Cerebellar nuclear complex (tissue), 1 donor: ENCODE results near the gene AKAP13.

Experiments used
- DNase-seq, 2 experiments: peaks; one replicate each; lab custom pipeline; 2025; lab: John Stamatoyannopoulos, UW

Gene AKAP13

DNA sequence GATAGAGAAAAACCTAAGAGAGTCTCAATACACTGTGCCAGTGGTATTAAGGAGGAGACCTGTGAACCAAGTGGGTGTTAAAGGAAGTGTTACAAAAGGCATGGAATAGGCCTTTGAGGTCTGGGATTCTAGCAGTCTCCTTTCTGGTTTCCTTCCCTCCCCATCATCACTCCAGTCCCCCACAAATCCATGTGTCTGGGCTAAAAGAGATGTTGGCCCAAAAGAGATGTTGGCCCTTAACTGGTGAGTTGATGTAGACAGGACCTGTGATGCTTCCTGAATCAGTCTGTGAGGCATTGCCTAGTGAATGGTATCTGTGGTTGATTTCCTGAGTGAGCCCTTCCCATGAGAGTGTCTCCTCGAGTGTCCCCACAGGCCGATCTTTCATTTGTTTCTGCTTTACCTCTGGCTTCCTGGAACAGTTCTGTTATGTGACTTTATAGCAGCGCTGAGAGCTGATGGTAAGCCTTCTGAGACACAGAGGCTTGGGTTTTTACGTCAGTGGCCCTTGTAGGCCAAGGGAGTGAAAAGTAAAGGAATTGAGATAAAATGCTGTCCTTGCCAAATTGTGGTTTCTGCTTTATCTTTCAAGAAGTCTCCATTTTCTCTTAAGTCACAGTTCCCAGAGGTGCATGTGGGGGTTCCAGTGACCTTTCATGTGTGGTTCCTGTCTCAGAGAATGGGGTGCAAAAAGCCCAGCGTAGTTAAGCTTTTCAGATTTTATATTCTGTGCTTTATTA is 326.5 kb downstream of the AKAP13 start:
- DNase-seq: no peak

- DNase-seq: no peak
Measured at GRCh38 chr15:85707519-85708338, 327.3 kb downstream of the AKAP13 start.

DNA sequence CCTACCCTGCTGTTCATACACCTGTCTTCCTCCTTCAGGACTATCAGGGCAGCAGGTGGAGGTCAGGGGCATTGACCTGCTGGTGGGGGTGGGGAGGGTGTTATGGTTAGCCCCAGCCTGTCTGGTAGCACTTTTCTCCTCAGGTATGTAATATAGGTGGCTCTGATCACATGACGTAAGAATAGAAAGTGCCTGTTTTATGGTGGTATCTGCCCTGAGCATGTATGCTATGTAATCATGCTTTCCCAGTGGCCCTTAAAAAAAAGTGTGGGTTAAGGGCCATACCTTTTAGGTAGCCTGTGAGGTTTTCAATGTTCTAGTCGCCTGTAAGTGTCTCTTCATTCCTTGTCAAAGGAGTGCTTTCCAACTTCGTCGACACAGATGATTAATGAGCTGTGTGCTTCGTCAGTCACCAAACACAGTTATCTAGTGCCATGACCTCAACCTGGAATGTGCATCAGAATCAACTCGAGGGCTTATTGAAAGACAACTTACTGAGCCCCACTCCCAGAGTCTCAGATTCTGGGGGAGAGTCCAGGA is 328.1 kb downstream of the AKAP13 start:
- DNase-seq: no peak

- DNase-seq: no peak
Measured at GRCh38 chr15:85709250-85709649, 328.8 kb downstream of the AKAP13 start.

- DNase-seq: no peak
Measured at GRCh38 chr15:85710340-85710842, 330.0 kb downstream of the AKAP13 start.

DNA sequence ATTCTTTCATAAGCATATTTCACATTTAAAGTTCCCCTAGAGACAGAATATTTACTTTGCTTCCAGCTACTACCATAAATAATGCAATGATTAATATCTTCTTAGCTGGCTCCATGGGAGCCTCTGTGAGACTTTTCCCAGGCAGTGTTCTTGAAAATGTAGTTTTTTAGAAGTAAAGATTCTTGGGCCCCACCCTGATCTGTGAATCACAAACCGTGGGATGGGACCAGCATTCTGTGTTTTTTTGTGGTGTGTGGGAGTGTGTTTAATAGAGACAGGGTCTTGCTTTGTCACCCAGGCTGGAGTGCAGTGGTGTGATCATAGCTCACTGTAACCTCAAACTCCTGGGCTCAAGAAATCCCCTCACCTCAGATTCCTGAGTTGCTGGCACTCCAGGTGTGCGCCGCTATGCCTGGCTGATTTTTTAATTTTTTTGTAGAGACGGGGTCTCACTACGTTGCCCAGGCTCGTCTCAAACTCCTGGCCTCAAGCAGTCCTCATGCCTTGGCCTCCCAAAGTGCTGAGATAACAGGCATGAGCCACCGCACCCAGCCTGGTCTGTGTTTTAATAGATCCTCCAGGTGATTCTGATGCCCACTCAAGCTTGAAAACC is 331.3 kb downstream of the AKAP13 start:
- DNase-seq: no peak

GRCh38 chr15:85716261-85716660 is 335.9 kb downstream of the AKAP13 start:
- no peak for DNase-seq

DNA sequence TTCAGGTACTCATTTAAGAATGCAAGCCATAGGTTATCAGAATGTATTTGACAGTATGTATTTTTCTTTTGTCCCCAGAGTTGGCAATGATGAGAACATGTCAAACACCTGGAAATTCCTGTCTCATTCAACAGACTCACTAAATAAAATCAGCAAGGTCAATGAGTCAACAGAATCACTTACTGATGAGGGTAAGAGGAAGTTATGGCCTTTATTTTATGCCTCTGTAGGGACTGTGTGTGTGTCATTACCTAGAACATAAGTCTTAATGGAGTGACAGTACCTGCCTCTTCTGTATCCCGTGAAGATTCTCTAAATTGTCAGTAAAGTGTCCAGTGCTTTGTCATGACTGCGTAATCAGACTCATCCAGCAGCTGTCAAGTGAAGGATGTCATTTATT is 336.8 kb downstream of the AKAP13 start:
- DNase-seq: no peak

DNA sequence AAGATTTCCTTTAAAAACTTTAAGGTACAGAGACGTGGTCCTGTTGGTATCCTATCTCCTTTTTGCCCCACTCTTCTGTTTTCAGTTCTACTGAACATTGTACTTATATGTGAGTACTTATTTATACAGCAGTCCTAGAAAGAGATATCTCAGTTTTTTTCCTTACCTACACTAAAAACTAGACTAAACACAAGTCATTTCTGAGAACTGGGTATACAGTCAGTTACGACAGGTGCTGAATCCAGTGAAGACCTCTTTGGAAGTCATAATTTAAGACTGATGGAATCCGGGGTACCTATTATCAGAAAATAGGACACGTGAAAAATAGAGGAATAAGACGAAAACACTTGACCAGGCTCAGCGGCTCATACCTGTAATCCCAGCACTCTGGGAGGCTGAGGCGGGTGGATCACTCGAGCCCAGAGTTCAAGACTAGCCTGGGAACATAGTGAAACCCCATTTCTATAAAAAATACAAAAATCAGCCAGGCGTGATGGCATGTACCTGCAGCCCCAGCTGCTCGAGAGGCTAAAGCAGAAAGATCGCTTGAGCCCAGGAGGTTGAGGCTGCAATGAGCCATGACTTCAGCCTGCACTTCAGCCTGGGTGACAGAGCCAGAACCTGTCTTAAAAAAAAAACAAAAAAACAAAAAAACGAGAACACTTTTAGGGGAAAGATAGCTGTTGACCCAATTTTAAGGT is 338.0 kb downstream of the AKAP13 start:
- no peak for DNase-seq

GRCh38 chr15:85718981-85719380 is 338.6 kb downstream of the AKAP13 start:
- no peak for DNase-seq

DNA sequence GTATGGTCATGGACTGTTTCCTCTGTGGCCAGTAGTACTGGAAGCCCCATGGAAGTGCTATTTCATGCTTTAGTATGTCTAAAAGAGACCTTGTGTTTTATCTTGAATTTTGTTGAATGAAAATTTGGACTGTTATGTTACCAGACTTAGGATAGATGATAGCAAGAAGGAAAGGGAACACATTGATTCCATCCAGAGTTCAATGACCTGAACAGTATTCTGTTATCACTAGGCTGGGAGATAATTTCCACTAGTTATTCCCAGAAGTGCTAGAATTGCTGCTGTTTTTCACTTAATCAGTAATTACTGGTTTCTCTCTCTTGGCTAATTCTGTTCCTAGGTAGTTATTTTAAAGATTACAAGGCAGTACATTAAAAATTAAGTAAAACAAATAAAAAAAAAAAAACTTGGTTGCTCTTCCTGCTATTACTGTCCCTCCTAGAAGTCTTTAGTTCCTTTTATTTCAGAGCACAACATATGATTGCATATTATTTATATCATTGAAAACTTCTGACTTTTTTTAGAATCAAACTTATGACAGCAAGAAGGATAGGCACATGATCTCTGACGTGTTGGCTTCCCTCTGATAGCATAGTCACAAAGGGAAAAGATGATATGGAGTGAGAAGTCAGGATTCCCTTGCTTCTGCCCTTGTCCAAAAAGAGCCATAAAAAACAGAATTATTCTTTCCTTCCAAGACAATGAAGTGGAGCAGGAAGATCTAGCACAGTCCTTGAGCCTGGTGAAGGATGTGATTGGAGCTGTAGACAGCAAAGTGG is 342.2 kb downstream of the AKAP13 start:
- DNase-seq: no peak

DNA sequence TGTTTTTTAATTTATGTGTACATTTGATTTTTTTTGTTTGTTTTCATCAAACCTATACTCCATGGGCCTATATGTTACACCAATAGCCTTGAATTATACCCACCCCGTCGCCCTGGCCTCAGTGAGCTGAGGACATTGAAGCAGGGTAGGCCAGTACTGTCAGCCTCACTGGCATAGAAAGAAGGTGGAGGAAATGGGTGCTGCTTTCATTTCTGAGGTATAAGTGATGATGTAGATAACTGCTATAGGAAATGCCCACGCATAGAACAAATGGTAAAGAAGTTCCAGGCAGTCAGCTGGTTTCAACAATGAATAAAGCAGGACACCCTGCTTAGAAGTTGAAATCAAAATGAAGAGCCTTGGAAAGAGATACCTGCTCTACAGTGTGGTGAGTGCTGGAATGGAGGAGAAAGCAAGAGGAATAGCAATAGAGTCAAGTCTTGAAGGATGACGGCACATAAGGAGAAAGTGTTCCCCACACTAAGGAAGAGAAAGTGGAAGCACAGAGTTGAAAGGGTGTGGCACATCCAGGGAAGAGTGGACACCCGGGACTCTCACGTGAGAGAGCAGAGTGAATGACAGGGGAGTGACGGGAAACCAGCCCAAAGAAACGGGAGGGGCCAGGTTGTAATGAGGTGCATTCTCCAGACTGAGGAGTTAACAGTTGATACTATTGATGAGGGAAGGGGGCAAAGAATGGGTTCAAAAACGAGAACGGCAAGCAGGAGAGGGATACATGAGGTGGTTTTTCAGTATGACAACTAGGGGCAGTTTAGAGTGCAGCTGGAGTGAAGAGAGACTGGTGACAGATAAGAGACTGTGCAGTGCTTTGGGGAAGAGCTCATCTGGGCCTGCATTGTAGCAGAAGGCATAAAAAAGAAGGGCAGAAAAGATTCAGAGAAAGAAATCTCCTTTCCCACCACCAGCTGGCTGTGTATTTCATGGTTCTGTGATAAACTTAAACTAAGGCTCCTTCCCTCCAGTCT is 343.9 kb downstream of the AKAP13 start:
- DNase-seq: no peak

DNA sequence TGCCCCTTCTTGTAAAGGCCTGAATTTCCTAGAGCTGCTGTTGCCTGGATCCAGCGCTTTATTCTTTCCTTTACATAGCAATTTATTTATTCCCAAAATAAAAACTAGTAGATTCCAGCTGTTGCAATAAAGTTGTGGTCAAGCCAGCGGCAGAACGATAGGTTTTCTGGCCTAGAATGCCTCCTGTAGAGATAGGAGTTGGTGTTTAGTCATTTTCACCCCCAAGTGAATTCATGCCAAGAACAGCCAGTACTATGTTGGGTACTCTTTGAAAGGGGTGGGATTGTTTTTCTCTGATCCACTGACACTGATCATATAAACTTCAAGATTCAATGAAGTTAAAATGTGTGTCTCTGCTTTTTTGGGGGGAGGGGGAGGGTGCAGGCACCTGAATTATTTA is 344.6 kb downstream of the AKAP13 start:
- no peak for DNase-seq

GRCh38 chr15:85725564-85725963 is 345.2 kb downstream of the AKAP13 start:
- DNase-seq: no peak

DNA sequence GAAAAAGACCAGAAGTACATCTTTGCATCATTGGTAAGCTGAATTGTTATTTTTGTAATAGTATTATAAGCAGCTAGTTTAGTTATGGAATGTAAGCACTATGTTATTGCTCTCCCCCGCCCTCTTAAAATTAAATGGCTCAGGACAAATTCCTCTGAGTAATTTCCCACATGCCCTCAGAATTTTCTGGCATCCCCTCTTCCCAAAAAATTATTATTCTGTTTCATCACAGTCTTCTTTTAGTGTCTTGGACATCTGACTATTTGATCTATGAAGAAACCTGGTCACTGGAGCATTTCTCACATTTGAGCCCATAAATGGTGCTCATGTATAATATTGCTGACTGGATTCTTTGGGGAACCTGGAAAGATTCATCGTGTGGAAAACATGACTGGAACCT is 346.1 kb downstream of the AKAP13 start:
- DNase-seq: no peak

- no peak for DNase-seq
Measured at GRCh38 chr15:85727068-85727467, 346.7 kb downstream of the AKAP13 start.

GRCh38 chr15:85730001-85730820 is 349.8 kb downstream of the AKAP13 start:
- DNase-seq: peak in 1 of 2 experiments; percentile 36

- DNase-seq: no peak
Measured at GRCh38 chr15:85733416-85733815, 353.0 kb downstream of the AKAP13 start.

DNA sequence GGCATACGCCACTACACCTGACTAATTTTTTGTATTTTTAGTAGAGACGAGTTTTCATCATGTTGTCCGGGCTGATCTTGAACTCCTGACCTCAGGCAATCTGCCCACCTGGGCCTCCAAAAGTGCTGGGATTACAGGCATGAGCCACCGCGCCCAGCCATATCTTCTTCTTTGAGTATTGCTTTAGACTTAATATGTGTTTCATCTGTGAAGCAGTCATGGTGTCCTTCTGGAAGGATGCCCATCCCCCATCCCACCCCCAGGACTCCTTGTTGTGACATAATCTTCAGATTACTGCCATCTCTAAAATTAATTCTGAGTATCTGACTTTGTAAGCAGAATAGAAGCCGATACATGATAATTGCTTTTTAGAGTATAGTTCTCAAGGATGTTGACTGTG is 356.7 kb downstream of the AKAP13 start:
- no peak for DNase-seq
